GM18907 (cell line): ENCODE data around the gene TM4SF18.

Source experiments
- ATAC-seq: cut with Tn5 transposase; IDR thresholded peaks from one replicate; pipeline ENCODE4 v1.9.1; 2021; ENCODE audit warnings: mild to moderate bottlenecking, moderate library complexity; ENCODE audit not compliant: unreplicated experiment

Gene TM4SF18

GRCh38 chr3:149288655-149289054, 44.8 kb downstream of the TM4SF18 start:
- no peak for ATAC-seq

GRCh38 chr3:149284034-149284433, 49.4 kb downstream of the TM4SF18 start:
- no peak for ATAC-seq

GRCh38 chr3:149283401-149283800, 50.0 kb downstream of the TM4SF18 start:
- no peak for ATAC-seq

GRCh38 chr3:149282836-149283235, 50.6 kb downstream of the TM4SF18 start:
- ATAC-seq, result no peak

DNA sequence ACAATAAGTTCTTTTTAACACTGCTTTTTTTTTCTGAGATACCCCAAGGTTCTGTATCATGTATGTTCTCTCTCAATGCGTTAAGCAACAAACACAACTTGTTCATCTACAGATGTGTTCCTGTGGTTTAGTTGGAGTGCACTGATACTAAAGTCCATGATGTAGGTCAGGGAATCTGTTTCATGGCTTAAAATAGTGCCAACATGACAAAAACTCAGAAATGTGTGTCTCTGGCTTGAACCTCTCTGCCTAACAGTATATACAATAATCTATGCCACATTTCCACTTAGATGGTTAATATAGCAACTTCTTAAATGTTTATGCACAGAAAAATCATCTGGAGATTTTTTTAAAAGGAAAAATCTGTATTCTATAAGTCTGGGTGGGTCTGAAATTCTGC, 51.1 kb downstream of the TM4SF18 start:
- ATAC-seq, result no peak

DNA sequence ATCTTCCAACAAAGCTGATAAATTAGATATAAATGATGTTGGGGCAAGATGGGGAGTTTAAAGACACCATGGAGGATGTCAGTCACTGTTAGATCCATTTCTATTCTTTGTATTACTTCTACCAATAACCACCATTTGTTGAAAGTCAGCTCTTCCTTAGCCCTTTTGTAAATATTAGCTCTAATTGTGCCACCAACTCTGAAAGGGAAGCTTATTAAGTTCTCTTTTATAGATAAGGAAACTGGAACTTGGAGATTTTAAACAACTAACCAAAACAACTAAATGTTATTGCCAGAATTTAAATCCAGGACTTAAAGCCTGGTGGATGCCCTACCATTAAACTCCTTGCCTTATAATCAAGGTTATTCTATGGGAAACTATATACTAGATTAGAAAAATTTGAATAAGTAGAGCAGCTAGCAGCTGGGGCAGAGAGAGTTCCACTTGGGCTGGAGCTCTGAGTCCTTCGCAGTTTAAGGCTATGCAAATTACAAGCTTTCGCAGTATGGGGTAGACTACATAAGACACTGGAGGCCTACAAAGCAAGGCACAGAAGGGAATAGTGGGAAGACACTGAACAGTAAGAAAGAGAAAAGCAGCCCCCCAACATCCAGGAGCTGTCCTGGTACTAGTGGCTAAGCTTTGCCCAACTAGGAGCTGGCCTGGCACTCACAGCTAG, 52.6 kb downstream of the TM4SF18 start:
- no peak for ATAC-seq

- ATAC-seq, result no peak
Measured at GRCh38 chr3:149278911-149279310, 54.5 kb downstream of the TM4SF18 start.

DNA sequence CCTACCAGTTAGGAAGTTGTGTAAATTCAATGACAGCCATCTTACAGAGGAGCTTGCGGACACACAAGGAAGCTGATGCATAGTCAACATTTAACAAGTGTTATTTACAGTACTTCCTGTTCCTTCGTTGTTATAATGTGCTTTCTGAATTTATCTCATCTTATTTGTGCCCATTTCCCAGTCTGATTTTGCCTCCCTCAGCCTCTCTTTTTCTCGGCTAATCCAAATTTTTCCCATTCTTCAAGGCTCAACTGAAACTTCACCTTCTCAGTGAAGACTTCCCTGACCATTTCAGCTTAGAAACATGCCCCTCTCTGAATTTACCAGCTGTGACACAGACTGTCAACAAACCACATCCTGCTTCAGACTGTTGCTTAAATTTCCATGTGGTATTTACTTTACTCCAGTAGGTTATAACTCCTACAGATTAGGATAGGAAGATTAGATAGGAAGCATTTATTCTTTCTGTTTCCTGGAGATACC, 56.1 kb downstream of the TM4SF18 start:
- ATAC-seq, result peak; percentile 84

GRCh38 chr3:149276619-149277018, 56.8 kb downstream of the TM4SF18 start:
- no peak for ATAC-seq

GRCh38 chr3:149274220-149274619, 59.2 kb downstream of the TM4SF18 start:
- no peak for ATAC-seq

DNA sequence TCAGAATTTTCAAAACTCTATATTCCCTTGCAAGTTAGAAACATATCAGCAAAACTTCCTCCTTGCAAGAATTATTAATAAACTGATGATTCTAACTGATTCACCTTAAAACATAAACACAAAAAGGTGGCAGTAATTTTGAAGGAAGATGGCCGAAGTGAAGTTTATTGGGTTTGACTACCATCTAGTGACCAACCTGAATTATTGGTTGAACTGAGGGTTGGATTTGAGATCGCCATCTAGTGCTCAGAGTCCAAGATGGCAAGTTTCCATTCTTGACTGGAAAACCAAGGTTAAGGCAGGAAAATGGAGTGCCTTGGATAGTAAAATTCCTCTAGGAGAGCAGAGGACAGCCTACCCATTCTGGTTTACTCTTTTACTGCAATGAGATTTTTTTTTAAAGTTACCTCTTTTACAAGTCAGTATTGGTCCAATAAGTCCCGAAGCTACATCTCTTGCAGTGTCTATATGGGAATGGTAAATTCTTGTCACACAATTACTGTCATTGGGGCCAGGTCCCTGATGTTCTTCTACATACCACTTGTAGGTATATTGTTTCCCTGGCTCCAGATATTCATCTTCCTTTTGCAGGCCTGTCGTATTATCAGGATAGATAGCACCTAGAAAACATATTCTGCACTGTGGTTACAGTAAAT, 60.2 kb downstream of the TM4SF18 start:
- ATAC-seq, result peak; percentile 75

- ATAC-seq, result no peak
Measured at GRCh38 chr3:149271669-149272068, 61.8 kb downstream of the TM4SF18 start.

DNA sequence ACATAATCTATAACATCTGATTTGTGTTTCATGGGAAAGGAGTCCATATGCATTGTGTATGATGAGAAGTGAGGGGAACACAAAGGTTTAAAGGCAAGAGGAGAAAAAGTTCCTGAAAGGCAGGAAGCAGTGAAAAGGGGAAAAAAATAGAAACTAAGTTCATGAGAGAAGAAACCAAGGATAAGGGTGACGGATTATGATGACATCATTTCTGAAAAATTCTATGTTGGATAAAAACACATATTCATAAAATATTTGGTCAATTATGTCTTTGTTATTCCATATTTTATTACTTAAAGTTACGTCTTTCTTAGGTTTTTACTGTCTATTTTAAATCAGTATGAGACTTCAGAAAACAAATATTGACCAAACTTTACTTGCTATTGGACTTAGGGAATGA, 63.3 kb downstream of the TM4SF18 start:
- ATAC-seq, result no peak

GRCh38 chr3:149269687-149270086, 63.7 kb downstream of the TM4SF18 start:
- ATAC-seq, result no peak
